ENCODE measurements around the gene ITGAV. TPM values are rescaled to one million over a fixed set of nuclear protein-coding genes. Genes with fewer than 3 reads are reported as not detected.

ITGAV gene
- total and polyA plus RNA-seq, 2 donors from 2014 or later: 26.3 to 99.0 TPM

GRCh38 chr2:186641132-186641806 lies 51.4 kb downstream of the ITGAV start:
- Histone ChIP-seq H3K36me3 (ENCODE audit: control insufficient read depth in 2 of 3, insufficient read depth in 3 of 3, low read length in 3 of 3) (peaks cover 2 to 10% (median 7%) of the 10 kb centered on the region in 3 donors), H3K4me3 (ENCODE audit: low read length in 3 of 3) (no peak overlapping the region), H3K27me3 (ENCODE audit: control insufficient read depth, insufficient read depth, low read length) (no peaks in the 10 kb centered on the region), H3K9me3 (ENCODE audit: control insufficient read depth in 2 of 3, insufficient read depth in 1 of 3, low read length in 3 of 3) (no peaks in the 10 kb centered on the region), H3K4me1 (ENCODE audit: control insufficient read depth in 2 of 3, insufficient read depth in 2 of 3, low read depth in 1 of 3, low read length in 3 of 3) (no peaks in the 10 kb centered on the region), H3K27ac (ENCODE audit: low read depth in 2 of 2, low read length in 2 of 2) (no peak overlapping the region), H3K9ac (ENCODE audit: low read length in 3 of 3) (no peak overlapping the region)
- FAIRE-seq (peak; percentile 79), DNase-seq (no peak)
- TF ChIP-seq CTCF (IDR thresholded peaks at IDR 0.05; ENCODE audit: borderline replicate concordance, extremely low read depth, insufficient read depth): no peak
- intact Hi-C loops (cut with DNase I): loop anchor here (10.0 kb wide), 1 partner anchor 136 kb away; no protein-coding TSS in a partner anchor

DNA sequence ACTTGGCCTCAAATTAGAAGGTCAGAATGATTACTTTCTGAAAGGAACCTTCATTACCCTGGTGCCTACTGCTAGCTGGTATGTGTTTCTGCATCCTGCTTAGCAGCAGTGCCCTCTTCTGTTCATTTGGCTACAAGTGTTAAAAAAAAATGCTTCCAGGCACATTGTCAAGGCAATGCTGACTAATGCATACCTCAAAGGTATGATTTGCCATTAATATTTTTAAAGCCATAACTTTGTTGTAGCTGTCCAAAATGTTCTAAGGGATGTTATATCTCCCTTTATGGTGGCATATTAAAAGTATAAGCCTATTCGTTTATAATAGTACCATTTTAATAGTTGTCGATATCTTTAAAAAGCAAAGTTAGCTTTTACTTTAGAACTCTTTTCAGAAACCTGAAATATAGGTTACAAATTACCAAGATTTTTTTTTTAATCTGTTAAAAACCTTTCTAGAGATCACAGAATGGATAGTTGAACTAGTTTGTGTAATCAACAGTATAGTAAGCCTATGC lies 52.0 kb downstream of the ITGAV start:
- DNase-seq (peak in 3 of 5 donors; percentile 36 to 73 (median 70)), FAIRE-seq (peak; percentile 76)
- Histone ChIP-seq H3K4me1 (ENCODE audit: control insufficient read depth in 2 of 3, insufficient read depth in 2 of 3, low read depth in 1 of 3, low read length in 3 of 3) (no peaks in the 10 kb centered on the region), H3K27ac (ENCODE audit: low read depth in 2 of 2, low read length in 2 of 2) (no peak overlapping the region), H3K4me3 (ENCODE audit: low read length in 3 of 3) (no peak overlapping the region), H3K27me3 (ENCODE audit: control insufficient read depth, insufficient read depth, low read length) (no peaks in the 10 kb centered on the region), H3K9ac (ENCODE audit: low read length in 3 of 3) (no peak overlapping the region), H3K36me3 (ENCODE audit: control insufficient read depth in 2 of 3, insufficient read depth in 3 of 3, low read length in 3 of 3) (peaks cover 2 to 10% (median 7%) of the 10 kb centered on the region in 3 donors), H3K9me3 (ENCODE audit: control insufficient read depth in 2 of 3, insufficient read depth in 1 of 3, low read length in 3 of 3) (no peaks in the 10 kb centered on the region)
- peak; percentile 88 for TF ChIP-seq CTCF (IDR thresholded peaks at IDR 0.05; ENCODE audit: borderline replicate concordance, extremely low read depth, insufficient read depth)
- intact Hi-C loops (cut with DNase I): loop anchor here (10.0 kb wide), 1 partner anchor 137 kb away; no protein-coding TSS in a partner anchor

DNA sequence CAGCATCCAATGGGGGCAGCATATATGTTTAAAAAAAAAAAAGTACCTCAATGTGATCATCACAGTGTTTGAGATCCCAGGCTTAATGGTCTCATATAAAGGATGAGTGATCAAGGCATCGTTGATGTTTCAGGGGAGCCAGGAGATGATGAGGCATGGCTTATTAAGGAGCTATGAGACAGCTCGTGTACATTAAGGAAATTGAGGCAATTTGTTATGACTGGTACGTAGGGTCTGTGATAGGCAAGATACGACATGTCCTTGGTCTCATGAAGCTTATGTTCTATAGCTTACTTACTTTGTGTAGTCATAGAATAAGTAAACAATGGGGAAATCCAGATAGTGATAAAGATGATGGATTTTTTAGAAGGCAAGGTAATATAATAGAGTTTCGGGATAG lies 54.9 kb downstream of the ITGAV start:
- no peaks in the 10 kb centered on the region for H3K4me1 ChIP-seq (ENCODE audit: control insufficient read depth in 2 of 3, insufficient read depth in 2 of 3, low read depth in 1 of 3, low read length in 3 of 3)

More for the DNA sequence above, 54.9 kb downstream of the ITGAV start:
- intact Hi-C loops (cut with DNase I): loop anchor here (10.0 kb wide), 1 partner anchor 140 kb away; no protein-coding TSS in a partner anchor
- H3K9me3 ChIP-seq (ENCODE audit: control insufficient read depth in 2 of 3, insufficient read depth in 1 of 3, low read length in 3 of 3): no peaks in the 10 kb centered on the region
- no peak overlapping the region for H3K9ac ChIP-seq (ENCODE audit: low read length in 3 of 3)
- no peaks in the 10 kb centered on the region for H3K27me3 ChIP-seq (ENCODE audit: control insufficient read depth, insufficient read depth, low read length)
- H3K27ac ChIP-seq (ENCODE audit: low read depth in 2 of 2, low read length in 2 of 2): no peak overlapping the region
- no peak for DNase-seq
- H3K4me3 ChIP-seq (ENCODE audit: low read length in 3 of 3): no peak overlapping the region
- FAIRE-seq: no peak
- no peak for TF ChIP-seq CTCF (IDR thresholded peaks at IDR 0.05; ENCODE audit: borderline replicate concordance, extremely low read depth, insufficient read depth)
- peaks cover 2 to 8% (median 4%) of the 10 kb centered on the region in 3 donors for H3K36me3 ChIP-seq (ENCODE audit: control insufficient read depth in 2 of 3, insufficient read depth in 3 of 3, low read length in 3 of 3)

Measured in kidney (tissue), 14 donors.